ENCODE data around the gene ELAC1. TPM values are rescaled to one million over a fixed set of nuclear protein-coding genes. Genes with fewer than 3 reads are reported as not detected.
"Not testable (repeated sequence)": the region's sequence is repeated elsewhere in the genome, so short reads cannot be mapped to it uniquely, and the experiment has no call there.

ELAC1 gene
- total RNA-seq, 6 experiments from 2014 or later = 6.2 to 9.0 (median 8.1) TPM

DNA sequence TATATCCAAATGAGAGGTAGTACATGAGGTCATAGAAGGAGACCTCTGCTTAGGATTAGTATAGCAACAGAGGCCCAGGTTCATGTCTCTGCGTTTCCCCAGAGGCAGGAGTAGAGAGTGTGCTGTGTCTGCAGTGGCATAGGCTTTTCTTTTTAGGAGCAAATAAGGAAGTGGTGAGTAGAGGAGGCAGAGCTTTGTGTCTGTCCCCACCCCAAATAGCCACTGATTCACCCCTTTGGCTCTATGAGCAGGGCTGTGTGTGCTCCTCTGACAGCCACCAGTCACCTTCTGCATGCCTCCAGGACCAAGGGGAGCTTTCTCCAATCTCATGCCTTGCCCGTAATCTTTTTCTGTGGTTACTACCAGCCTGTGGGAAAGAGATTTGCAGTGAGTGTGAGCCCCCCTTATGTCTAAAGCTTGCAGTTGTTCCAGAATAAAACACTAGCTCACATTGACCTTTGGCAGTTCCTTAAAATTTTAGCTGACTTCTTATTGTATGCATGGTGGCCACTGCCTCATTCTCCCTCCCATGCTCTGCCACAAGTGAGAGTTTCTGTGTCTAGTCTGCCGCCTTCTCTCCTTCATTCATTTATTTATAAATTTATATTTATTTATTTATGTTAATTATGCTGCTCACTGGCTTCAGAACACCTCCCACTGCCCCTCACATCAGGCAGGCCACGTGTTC is 23.5 kb upstream of the ELAC1 start:
- TF ChIP-seq, protein P1, sequence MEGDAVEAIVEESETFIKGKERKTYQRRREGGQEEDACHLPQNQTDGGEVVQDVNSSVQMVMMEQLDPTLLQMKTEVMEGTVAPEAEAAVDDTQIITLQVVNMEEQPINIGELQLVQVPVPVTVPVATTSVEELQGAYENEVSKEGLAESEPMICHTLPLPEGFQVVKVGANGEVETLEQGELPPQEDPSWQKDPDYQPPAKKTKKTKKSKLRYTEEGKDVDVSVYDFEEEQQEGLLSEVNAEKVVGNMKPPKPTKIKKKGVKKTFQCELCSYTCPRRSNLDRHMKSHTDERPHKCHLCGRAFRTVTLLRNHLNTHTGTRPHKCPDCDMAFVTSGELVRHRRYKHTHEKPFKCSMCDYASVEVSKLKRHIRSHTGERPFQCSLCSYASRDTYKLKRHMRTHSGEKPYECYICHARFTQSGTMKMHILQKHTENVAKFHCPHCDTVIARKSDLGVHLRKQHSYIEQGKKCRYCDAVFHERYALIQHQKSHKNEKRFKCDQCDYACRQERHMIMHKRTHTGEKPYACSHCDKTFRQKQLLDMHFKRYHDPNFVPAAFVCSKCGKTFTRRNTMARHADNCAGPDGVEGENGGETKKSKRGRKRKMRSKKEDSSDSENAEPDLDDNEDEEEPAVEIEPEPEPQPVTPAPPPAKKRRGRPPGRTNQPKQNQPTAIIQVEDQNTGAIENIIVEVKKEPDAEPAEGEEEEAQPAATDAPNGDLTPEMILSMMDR (IDR thresholded peaks at IDR 0.05) = no peak
- Mint-ChIP-seq H3K9me3 (no peaks in the 10 kb centered on the region), H3K27me3 (ENCODE audit: insufficient read depth) (no peaks in the 10 kb centered on the region), H3K4me1 (ENCODE audit: low read depth) (peaks cover 24% of the 10 kb centered on the region), H3K4me3 (no peak overlapping the region), H3K27ac (peak overlapping the region; percentile 30), H3K36me3 (ENCODE audit: low read depth) (peaks cover 16% of the 10 kb centered on the region)
- DNase-seq = no peak

DNA sequence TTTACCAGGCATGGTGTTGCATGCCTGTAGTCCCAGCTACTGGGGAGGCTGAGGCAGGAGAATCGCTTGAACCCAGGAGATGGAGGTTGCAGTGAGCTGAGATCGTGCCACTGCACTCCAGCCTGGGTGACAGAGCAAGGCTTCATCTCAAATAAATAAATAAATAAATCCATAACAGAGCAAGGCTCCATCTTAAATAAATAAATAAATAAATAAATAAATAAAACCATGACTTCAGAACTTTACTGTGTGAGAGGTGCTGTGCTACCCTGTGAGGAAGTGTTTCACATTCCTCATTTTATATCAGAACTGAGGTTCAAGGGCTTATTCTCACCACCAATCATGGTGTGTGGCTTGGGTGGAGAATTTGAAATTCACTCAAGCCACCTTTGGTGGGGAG is 21.9 kb upstream of the ELAC1 start:
- H3K4me1 Mint-ChIP-seq (ENCODE audit: low read depth) = peaks cover 24% of the 10 kb centered on the region
- H3K36me3 Mint-ChIP-seq (ENCODE audit: low read depth) = peaks cover 16% of the 10 kb centered on the region
- not testable (repeated sequence) for H3K9me3 Mint-ChIP-seq

DNA sequence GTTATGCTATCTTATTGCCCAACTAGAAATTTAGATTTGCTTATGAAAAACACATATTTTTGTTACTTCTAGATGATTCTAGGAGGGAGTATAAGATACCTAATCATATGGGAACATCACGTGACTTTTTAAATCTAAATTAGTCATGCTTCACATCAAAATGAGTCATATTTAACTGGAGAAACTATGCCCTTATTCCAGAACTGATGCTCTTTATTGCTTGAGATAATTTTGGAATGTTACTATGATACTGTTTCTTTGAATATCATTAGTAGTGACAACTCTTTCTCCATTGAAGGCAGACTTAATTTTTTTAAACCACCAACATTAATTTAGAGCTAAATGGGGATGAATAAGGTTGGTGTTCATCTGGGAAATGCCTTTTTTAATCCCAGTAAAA is 19.9 kb upstream of the ELAC1 start:
- H3K4me3 Mint-ChIP-seq = no peak overlapping the region
- DNase-seq = peak; percentile 23
- H3K4me1 Mint-ChIP-seq (ENCODE audit: low read depth) = peaks cover 24% of the 10 kb centered on the region
- H3K36me3 Mint-ChIP-seq (ENCODE audit: low read depth) = peaks cover 16% of the 10 kb centered on the region
- no peak overlapping the region for H3K27ac Mint-ChIP-seq
- H3K27me3 Mint-ChIP-seq (ENCODE audit: insufficient read depth) = no peaks in the 10 kb centered on the region
- TF ChIP-seq, protein P1 (IDR thresholded peaks at IDR 0.05) = no peak
- H3K9me3 Mint-ChIP-seq = no peaks in the 10 kb centered on the region

More for the DNA sequence above, 21.9 kb upstream of the ELAC1 start:
- not testable (repeated sequence) for H3K27me3 Mint-ChIP-seq (ENCODE audit: insufficient read depth); H3K4me3 Mint-ChIP-seq; DNase-seq; H3K27ac Mint-ChIP-seq

DNA sequence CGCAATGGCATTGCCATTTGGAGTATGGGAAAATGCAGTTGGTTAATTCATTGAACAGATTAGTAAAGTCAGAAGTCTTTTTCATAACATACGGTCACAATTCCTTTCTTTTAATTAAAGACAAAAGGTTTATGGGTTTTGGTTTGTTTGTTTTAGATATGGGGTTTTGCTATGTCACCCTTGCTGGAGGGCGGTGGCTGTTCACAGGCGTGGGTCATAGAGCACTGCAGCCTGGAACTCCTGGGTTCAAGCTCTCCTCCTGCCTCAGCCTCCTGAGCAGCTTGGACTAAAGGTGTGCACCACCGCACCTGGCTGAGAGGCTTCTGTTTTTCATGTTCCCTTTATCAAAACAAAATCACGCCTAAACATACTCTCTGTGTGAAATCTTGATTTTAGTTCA is 18.7 kb upstream of the ELAC1 start:
- no peak for DNase-seq
- Mint-ChIP-seq H3K9me3 (no peaks in the 10 kb centered on the region), H3K27ac (no peak overlapping the region), H3K4me1 (ENCODE audit: low read depth) (peaks cover 15% of the 10 kb centered on the region), H3K4me3 (no peak overlapping the region), H3K36me3 (ENCODE audit: low read depth) (peaks cover 16% of the 10 kb centered on the region), H3K27me3 (ENCODE audit: insufficient read depth) (no peaks in the 10 kb centered on the region)
- TF ChIP-seq, protein P1 (IDR thresholded peaks at IDR 0.05) = no peak

DNA sequence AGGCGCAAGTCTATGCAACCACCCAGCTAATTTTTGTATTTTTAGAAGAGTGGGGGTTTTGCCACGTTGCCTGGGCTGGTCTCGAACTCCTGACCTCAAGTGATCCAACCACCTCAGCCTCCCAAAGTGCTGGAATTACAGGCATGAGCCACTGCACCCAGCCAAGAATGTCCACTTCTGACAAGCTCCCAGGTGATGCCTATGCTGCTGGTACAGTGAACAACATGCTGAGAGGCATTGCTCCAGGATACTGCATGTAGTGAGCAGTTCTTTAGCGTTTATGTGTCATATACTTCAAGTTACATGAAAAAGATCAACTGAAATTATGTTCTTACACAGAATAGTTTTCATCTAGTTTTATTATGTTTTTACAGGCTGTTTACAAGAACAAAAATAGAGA is 17.2 kb upstream of the ELAC1 start:
- H3K4me3 Mint-ChIP-seq = no peak overlapping the region
- peaks cover 13% of the 10 kb centered on the region for H3K4me1 Mint-ChIP-seq (ENCODE audit: low read depth)
- no peaks in the 10 kb centered on the region for H3K27me3 Mint-ChIP-seq (ENCODE audit: insufficient read depth)
- TF ChIP-seq, protein P1 (IDR thresholded peaks at IDR 0.05) = no peak
- no peak overlapping the region for H3K27ac Mint-ChIP-seq
- H3K9me3 Mint-ChIP-seq = no peaks in the 10 kb centered on the region
- H3K36me3 Mint-ChIP-seq (ENCODE audit: low read depth) = peaks cover 12% of the 10 kb centered on the region
- no peak for DNase-seq

DNA sequence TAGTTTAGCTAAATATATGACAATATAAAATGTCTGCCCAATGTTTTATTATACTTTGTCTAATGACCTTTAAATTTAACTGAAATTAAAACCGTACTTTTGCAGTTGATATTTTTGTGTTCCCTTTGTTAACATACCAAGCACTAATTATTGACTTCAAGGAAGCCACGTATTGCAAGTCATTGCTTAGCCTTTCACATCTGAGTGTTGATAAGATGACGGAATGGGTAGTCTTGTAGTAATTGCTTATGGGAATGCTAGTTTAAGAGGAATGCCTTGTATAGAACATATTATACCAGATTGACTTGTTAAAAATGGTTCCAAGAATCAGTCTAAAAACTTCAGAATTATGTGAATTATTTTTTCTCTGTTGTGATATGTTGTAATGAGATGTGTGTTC is 14.0 kb upstream of the ELAC1 start:
- TF ChIP-seq, protein P1 (IDR thresholded peaks at IDR 0.05) = no peak
- H3K4me3 Mint-ChIP-seq = no peak overlapping the region
- H3K27ac Mint-ChIP-seq = no peak overlapping the region
- no peaks in the 10 kb centered on the region for H3K27me3 Mint-ChIP-seq (ENCODE audit: insufficient read depth)
- H3K4me1 Mint-ChIP-seq (ENCODE audit: low read depth) = peaks cover 14% of the 10 kb centered on the region
- H3K36me3 Mint-ChIP-seq (ENCODE audit: low read depth) = no peaks in the 10 kb centered on the region
- DNase-seq = no peak
- no peaks in the 10 kb centered on the region for H3K9me3 Mint-ChIP-seq
